Endothelial cell (in vitro differentiated cells): ENCODE data around the gene DSCAML1. TPM values are rescaled to one million over a fixed set of nuclear protein-coding genes. Genes with fewer than 3 reads are reported as not detected.

Experiments
- DNase-seq: peaks from one replicate; pipeline ENCODE4 v3.0.0; 2021; ENCODE audit warnings: low spot score
- H3K27ac Mint-ChIP-seq: one replicate; pipeline ENCODE4 v1.8.0; 2021; ENCODE audit warnings: mixed read lengths, inconsistent platforms; ENCODE audit not compliant: unreplicated experiment
- H3K27me3 Mint-ChIP-seq: one replicate; pipeline ENCODE4 v1.8.0; 2021; ENCODE audit warnings: mild to moderate bottlenecking, moderate library complexity, mixed read lengths, inconsistent platforms; ENCODE audit not compliant: unreplicated experiment
- H3K36me3 Mint-ChIP-seq: one replicate; pipeline ENCODE4 v1.8.0; 2021; ENCODE audit warnings: mild to moderate bottlenecking, low read depth, mixed read lengths, inconsistent platforms; ENCODE audit not compliant: unreplicated experiment
- H3K4me1 Mint-ChIP-seq: one replicate; pipeline ENCODE4 v1.8.0; 2021; ENCODE audit warnings: mild to moderate bottlenecking, mixed read lengths, inconsistent platforms; ENCODE audit not compliant: unreplicated experiment
- H3K4me3 Mint-ChIP-seq: one replicate; pipeline ENCODE4 v1.8.0; 2021; ENCODE audit warnings: mild to moderate bottlenecking, mixed read lengths, inconsistent platforms; ENCODE audit not compliant: unreplicated experiment
- H3K9me3 Mint-ChIP-seq: one replicate; pipeline ENCODE4 v1.8.0; 2021; ENCODE audit warnings: mixed read lengths, inconsistent platforms; ENCODE audit not compliant: unreplicated experiment
- total RNA-seq: library from RNA; stranded (reverse); fragmentation: NEBNext Ultra II Directional; extraction: Animal tissue kit (Norgen Biotek cat#: 25700); gene quantifications from one replicate; pipeline ENCODE4 v1.2.1, GENCODE V29; 2021; ENCODE audit not compliant: unreplicated experiment
- TF ChIP-seq, protein P1 (sequence below): fragments of 200-600 bp; sonication (generic); IDR thresholded peaks from one replicate; pipeline ENCODE4 v1.5.0; 2021; ENCODE audit warnings: antibody characterized with exemption; ENCODE audit not compliant: unreplicated experiment

The DSCAML1 gene
- total RNA-seq, 1 donor from 2014 or later = 3.8 TPM

DNA sequence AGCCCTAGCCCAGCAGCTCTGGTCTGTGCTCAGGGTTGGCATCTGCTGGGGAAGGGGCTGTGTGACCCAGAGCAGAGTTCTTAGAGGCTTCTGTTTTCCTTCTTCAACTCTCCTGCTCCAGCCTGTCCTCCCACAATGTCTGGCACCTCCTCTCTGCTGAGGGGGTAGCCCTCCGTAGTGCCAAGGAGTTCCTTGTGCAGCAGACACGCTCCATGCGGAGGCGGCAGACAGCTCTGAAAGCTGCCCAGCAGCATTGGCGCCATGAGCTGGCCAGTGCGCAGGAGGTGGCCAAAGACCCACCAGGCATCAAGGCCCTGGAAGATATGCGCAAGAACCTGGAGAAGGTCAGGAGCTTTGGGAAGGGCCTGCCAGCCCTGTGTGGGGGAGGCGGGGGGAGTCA lies 400.0 kb downstream of the DSCAML1 start:
- DNase-seq = no peak
- Mint-ChIP-seq H3K27ac (no peak overlapping the region), H3K4me3 (no peak overlapping the region), H3K9me3 (peaks cover 7% of the 10 kb centered on the region), H3K4me1 (peaks cover 24% of the 10 kb centered on the region), H3K27me3 (peaks cover 7% of the 10 kb centered on the region), H3K36me3 (peaks cover 64% of the 10 kb centered on the region)
- TF ChIP-seq, protein P1, sequence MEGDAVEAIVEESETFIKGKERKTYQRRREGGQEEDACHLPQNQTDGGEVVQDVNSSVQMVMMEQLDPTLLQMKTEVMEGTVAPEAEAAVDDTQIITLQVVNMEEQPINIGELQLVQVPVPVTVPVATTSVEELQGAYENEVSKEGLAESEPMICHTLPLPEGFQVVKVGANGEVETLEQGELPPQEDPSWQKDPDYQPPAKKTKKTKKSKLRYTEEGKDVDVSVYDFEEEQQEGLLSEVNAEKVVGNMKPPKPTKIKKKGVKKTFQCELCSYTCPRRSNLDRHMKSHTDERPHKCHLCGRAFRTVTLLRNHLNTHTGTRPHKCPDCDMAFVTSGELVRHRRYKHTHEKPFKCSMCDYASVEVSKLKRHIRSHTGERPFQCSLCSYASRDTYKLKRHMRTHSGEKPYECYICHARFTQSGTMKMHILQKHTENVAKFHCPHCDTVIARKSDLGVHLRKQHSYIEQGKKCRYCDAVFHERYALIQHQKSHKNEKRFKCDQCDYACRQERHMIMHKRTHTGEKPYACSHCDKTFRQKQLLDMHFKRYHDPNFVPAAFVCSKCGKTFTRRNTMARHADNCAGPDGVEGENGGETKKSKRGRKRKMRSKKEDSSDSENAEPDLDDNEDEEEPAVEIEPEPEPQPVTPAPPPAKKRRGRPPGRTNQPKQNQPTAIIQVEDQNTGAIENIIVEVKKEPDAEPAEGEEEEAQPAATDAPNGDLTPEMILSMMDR = no peak

DNA sequence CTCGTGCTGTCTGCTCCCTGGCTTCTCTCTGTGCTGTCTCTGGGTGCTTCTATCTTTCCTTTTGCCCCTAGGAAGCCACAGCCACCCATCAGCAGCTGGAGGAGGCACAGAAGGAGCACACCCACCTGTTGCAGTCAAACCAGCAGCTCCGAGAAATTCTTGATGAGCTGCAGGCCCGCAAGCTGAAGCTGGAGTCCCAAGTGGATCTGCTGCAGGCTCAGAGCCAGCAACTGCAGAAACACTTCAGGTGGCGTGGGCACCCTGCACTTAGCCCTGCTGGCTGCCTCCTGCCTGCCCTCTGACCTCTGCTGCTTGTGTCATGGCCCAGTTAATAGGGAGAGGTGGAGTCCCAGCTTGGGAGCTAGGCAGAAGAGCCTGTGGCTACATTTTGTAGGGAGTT lies 401.5 kb downstream of the DSCAML1 start:
- H3K36me3 Mint-ChIP-seq = peaks cover 72% of the 10 kb centered on the region
- H3K4me3 Mint-ChIP-seq = no peak overlapping the region
- peaks cover 7% of the 10 kb centered on the region for H3K9me3 Mint-ChIP-seq
- peaks cover 5% of the 10 kb centered on the region for H3K27me3 Mint-ChIP-seq
- TF ChIP-seq, protein P1 = no peak
- DNase-seq = no peak
- no peak overlapping the region for H3K27ac Mint-ChIP-seq
- peaks cover 9% of the 10 kb centered on the region for H3K4me1 Mint-ChIP-seq

DNA sequence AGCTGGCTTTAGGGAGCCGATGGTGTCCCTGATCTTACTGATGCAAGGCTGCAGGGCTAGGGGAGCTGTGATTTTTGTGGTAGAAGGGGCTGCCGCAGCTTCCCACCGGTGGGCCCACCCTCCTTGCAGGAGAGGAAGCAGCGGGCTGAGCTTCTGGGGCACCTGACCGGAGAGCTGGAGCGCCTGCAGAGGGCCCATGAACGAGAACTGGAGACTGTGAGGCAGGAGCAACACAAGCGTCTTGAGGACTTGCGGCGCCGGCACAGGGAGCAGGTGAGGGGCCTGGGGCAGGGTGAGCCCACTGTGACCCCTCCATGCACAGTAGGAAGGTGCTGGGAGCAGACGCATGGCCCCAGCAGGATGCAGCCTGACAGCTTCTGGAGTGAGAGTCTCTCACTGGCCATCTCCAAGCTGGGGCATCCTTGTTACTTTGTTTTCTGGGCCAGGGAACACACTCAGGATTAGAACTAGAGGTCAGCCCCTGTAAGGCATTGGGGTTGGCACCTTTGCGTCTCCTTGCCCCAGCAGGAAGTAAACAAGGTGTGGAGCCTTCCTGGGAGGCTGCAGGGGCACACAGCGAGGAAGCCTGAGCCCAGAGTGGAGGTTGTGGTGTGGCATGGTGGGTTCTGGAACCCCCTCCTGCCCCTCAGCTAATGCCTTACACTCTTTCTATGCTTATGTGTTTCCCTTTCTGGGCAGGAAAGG lies 402.6 kb downstream of the DSCAML1 start:
- no peak for DNase-seq
- H3K4me3 Mint-ChIP-seq = no peak overlapping the region
- peaks cover 7% of the 10 kb centered on the region for H3K9me3 Mint-ChIP-seq
- no peak overlapping the region for H3K27ac Mint-ChIP-seq
- peaks cover under 1% of the 10 kb centered on the region for H3K4me1 Mint-ChIP-seq
- H3K27me3 Mint-ChIP-seq = peaks cover 5% of the 10 kb centered on the region
- TF ChIP-seq, protein P1 = no peak
- H3K36me3 Mint-ChIP-seq = peaks cover 68% of the 10 kb centered on the region

DNA sequence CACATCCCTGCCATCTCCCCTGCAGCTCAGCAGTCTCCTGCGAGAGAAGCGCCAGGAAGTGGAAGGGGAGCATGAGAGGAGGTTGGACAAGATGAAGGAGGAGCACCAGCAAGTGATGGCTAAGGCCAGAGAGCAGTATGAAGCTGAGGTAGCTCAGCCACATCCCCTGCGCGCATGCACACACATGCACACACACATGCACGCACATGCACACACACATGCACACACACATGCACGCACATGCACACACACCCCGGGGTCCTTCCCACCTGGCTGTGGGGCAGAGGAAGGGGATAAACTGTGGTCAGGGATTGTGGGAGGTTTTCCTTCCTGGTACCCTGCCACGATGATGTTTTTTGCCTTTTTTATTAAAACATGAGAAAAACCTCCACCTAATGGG lies 404.0 kb downstream of the DSCAML1 start:
- H3K9me3 Mint-ChIP-seq = peaks cover 7% of the 10 kb centered on the region
- no peak overlapping the region for H3K27ac Mint-ChIP-seq
- H3K36me3 Mint-ChIP-seq = peaks cover 60% of the 10 kb centered on the region

More for the DNA sequence above, 404.0 kb downstream of the DSCAML1 start:
- TF ChIP-seq, protein P1 = no peak
- H3K4me1 Mint-ChIP-seq = no peaks in the 10 kb centered on the region
- peaks cover 3% of the 10 kb centered on the region for H3K27me3 Mint-ChIP-seq
- no peak for DNase-seq
- peak overlapping the region; percentile 10 for H3K4me3 Mint-ChIP-seq
